Left ventricle myocardium superior (tissue), 1 donor: ENCODE results near the gene TMEM51. TPM values are rescaled to one million over a fixed set of nuclear protein-coding genes. Genes with fewer than 3 reads are reported as not detected.
A peak's percentile ranks its signal among the peaks of the same experiment; 100 is the strongest.

Source experiments
- ATAC-seq: fragments of 200-7000 bp; cut with Tn5 transposase; one replicate; pipeline ENCODE4 v1.9.1; 2020; ENCODE audit warnings: mild to moderate bottlenecking, moderate library complexity
- DNase-seq: peaks from one replicate; pipeline ENCODE4 v3.0.0-alpha.2; 2020
- intact Hi-C: fragments of 100-400 bp; cut with micrococcal nuclease; formaldehyde crosslinking; loops from one replicate; pipeline ENCODE4 v1.11.0; 2022
- long read RNA-seq: library from polyadenylated mRNA; unstranded; transcript quantifications from one replicate; pipeline ENCODE4 v2.0.0, GENCODE V29; 2021
- total RNA-seq: library from RNA; stranded (reverse); fragmentation: NEBNext Ultra II Directional; extraction: Animal tissue kit (Norgen Biotek cat#: 25700); gene quantifications from one replicate; pipeline ENCODE4 v1.2.1, GENCODE V29; 2021
- donor health status: DM: no; HTN: yes; CAD: no; lungs with severe emphysema.

TMEM51 gene, protein sequence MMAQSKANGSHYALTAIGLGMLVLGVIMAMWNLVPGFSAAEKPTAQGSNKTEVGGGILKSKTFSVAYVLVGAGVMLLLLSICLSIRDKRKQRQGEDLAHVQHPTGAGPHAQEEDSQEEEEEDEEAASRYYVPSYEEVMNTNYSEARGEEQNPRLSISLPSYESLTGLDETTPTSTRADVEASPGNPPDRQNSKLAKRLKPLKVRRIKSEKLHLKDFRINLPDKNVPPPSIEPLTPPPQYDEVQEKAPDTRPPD
- total RNA-seq, result 4.9 TPM
- long read RNA-seq, partial matches to known transcripts, result 0 of 2 reads
- long read RNA-seq, other reads (novel, unspliced or antisense), result 0 of 2 reads

DNA sequence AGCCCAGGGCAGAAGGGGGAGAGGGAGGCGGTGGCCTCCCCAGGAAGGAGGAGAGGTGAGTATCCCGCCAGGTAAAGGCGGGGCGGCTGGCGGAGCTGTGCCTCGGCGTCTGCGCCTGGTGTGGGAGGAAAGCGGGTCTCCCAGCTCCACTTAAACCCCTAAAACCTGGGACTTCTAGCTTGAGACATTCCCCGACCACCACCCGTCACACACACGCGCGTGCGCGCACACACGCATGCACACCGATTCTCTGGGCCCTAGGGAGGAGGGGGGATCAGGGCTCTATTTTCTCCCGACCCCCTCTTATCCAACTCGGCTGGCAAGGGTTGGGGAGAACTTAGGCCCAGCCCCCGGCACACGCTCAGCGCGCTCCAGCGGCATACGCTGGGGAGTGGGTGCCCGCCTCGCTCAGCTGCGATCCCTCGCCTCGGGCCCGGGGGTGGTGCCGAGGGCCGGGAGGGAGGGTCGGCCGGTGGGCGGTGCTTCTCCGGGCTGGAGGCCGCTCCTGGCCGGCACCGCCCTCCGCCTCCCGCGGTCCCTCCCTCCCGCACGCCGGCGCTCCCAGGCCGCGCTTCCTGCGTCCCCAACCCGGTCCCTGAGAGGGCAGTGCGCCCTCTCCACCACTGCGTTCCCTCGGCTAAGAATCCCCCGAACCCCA is at the start of gene TMEM51:
Gene TMEM51 (plus strand): TSS at position 564 of the 658 bp plus-strand sequence. CDS start 61,341 bp downstream, outside the sequence.
- DNase-seq, result peak; percentile 88
- intact Hi-C loops, result loop anchor here (10.0 kb wide), 1 partner anchor 121 kb away; no protein-coding TSS in a partner anchor
- ATAC-seq, result peak; percentile 89

DNA sequence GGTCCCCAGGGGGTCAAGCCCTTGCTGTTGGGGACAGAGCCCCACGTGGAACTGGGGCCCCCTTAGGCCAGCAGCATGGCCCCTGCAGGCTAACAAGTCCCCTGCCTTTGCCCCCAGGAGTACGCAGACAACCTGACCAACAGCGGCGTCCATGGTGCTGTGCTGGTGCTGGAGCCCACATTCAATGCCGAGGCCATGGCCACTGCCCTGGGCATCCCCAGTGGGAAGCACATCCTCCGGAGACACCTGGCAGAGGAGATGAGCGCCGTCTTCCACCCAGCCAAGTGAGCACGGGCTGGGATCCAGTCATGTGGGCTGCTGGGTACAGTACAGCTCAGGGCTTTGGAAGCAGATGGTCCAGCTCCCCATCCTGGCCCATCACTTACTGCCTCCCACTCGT is 49.6 kb upstream of the TMEM51 start:
- intact Hi-C loops, result no loop called here
- no peak for ATAC-seq

DNA sequence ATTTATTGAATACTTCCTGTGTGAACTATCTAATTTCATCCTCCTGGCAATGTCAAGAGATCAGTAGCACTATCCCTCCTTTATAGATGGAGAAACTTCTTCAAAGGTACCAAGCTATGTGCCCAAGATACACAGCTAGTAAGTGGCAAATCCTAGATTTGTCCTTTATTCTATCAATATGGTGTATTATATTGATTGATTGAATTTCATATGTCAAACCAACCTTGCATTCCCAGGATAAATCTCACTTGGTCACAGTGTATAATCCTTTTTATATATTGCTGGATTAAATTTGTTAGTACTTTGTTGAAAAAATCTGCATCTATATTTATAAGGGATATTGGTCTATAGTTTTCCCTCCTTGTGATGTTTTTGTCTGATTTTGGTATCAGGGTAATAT is 48.8 kb upstream of the TMEM51 start:
- no peak for ATAC-seq
- intact Hi-C loops, result no loop called here
- no peak for DNase-seq

More for the DNA sequence above, 49.6 kb upstream of the TMEM51 start:
- no peak for DNase-seq

DNA sequence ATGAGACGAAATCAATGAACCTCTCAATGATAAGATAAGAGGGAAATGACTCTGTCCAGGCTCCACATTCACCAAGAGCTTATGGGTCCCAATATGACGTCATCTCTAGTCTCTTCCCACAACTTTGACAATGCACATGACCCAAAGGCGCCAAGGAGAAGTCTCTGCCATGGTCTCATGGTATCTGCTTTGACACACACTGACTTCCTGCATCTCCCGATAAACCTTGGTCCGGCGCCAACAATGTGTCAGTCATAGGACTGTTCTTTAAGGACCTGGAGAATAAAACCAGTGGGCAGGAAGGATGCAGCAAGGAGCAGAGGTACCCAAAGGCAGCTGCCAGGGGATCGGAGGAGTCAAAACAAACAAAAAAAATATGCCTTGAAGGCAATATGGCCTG is 46.9 kb upstream of the TMEM51 start:
- intact Hi-C loops, result no loop called here
- ATAC-seq (no peak), DNase-seq (no peak)

DNA sequence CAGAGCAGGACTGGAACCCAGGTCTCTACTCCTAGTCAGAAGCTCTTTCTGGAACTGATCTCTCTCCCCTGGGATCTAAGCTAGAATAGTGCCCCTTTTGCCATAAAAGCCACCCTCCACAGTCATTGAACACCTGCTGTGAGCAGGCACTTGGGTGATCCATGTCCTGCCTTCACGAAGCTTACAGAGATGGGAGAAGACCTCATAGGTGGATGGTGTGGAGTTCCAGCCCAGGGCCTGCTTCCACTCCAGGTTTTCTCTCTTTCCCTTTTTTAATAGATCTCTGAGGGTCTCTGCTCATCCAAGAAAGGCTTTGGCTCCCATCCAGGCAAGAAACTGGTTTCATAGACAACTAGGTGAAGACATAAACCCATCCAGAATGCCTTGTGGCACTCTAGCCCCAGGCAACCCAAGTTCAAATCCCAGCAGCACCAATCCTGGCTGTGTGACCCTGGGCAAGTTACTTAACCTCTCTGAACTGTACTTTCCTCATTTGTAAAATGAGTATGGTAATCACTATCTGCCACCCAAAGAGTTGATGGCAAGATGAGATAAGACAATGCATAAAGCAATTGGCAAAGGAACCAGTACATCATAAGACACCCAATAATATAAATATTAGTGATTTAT is 46.4 kb upstream of the TMEM51 start:
- DNase-seq (no peak), ATAC-seq (no peak)
- intact Hi-C loops, result no loop called here

DNA sequence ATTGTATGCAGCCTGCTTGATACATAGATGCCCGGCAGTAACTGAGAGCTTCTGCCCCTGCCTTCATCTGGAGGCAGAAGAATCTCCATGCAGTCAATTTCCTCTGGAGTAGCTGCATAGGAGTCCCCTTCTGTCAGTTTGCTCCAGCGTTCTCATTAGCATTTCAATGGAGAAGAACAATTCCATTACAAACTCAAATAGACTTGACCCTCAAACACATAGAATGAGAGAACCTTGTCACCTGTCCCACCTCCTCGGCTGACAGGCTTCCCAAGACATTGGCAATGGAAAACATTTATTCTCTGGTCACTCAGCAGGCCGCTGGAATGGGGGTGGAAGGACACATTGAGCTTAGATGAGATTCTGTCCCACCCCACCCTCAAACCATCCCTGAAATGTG is 45.6 kb upstream of the TMEM51 start:
- intact Hi-C loops, result no loop called here
- DNase-seq (no peak), ATAC-seq (no peak)

DNA sequence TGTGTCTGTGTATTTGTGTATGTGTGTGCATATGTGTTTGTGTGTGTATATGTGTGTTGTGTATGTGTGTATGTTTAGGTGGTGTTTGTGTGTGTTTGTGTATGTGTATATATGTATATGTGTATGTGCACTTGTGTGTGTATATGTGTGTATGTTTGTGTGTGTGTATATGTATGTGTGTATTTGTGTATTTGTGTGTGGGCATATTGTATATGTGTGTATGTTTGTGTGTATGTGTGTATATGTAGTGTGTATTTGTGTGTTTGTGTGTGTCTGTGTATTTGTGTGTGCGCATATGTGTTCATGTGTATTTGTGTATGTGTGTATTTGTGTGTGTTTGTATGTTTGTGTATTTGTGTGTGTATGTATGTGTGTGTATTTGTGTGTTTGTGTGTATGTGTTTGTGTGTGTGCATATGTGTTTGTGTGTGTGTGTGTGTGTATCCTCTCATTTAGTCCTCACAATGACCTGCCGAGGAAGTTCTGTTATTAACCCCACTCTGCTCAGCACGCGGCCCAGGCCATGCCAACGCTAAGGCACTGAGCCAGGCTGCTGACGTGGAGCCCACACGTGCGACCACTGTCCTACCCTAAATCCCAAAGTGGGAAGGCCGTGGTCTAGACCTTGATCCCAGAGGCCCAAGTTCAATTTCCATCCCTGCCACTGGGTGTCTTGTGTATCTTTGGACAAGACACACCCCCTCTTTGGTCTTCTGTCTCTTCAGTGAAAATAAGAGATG is 43.2 kb upstream of the TMEM51 start:
- intact Hi-C loops, result no loop called here
- no peak for DNase-seq
- ATAC-seq, result no peak

DNA sequence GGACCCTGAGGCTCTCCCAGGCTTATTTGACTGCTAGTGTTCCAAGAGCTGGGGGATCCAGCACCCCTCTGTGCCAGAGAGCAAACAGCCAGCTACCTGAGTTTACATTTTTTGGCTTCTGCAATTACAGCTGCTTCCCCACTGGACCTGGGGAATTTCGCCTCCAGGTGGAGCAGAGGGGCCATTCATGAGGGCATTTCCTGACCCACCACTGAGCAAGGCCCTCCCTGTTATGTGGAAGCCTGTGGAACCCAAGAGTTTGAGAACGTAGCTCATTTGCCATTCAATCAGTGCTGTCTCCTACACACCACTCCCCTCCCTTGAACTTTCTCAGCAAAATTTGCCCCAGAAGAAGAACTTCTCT is 42.7 kb upstream of the TMEM51 start:
- no peak for ATAC-seq

DNA sequence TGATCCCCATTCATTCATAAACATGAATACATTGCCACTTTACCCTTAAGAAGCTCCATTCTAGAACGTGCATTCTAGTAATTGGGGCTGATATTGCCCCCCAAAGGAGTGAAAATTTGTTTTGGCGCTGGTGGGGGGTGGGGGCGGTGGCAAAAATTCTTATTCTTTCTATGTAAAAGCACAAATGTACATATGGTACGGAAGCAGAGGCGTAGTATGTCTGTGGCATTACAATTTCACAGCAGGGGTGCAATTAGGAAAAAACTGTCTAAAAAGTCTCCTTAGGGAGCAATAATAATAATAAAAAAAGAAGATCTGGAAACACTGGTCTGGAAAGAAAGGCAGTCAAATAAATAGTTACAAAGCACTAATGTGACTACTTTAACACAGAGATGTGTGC is 40.4 kb upstream of the TMEM51 start:
- ATAC-seq, result no peak
- no peak for DNase-seq
- intact Hi-C loops, result no loop called here

More for the DNA sequence above, 42.7 kb upstream of the TMEM51 start:
- DNase-seq, result no peak
- intact Hi-C loops, result no loop called here

DNA sequence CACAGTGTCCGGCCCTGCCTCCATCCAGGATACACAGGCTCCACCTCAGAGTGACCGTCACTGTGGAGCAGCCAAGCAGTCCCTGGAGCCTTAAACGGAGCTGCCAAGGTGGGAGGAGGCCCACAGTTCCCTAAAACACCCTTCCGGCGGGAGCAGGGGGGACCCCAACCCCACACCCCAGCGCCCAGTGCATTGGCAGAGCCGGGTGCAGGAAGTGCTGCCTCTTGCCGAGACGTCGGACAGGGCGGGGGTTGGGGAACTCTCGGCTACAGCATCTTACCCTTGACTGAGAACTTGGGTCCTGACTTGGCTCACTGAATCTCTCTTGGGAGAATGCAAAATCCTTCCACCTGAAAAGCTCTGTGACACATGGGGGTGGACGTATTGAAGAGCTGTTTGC is 38.7 kb upstream of the TMEM51 start:
- intact Hi-C loops, result no loop called here
- DNase-seq, result no peak
- no peak for ATAC-seq

DNA sequence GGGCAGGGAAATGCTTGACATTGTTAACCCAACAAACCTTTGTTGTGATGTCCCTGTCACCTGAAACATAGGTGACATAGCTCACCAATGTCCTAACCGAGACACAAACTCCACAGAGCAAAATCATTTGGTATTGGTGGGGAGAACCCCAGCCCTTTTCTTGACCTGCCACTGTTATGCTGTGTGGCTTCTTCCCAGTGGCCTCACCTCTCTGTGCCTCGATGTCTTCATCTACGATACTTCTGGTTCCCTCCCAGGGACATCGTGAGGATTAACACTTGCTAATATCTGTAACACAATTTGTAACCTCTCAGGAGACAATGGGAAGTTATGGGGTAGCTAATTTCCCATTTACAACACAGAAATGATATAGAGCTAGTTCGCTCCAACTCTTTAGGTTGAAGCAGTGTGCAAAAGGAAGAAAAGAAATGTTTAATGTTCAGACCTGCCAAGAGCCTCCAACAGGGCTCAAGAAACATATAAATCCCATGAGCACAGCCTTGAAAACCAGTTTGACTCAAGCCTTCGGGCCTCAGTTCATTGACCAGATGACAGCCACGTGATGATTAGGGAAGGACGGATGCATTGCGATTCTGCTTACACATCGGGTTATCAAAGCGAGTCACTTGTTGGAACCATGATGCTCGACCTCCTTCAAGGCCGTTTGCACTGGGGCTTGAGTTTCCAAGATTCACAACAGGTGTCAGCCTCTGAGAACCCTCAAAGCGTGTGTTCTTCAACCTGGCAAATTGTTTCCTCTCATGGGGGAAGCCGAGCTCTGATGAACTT is 37.8 kb upstream of the TMEM51 start:
- ATAC-seq (no peak), DNase-seq (no peak)
- intact Hi-C loops, result no loop called here

DNA sequence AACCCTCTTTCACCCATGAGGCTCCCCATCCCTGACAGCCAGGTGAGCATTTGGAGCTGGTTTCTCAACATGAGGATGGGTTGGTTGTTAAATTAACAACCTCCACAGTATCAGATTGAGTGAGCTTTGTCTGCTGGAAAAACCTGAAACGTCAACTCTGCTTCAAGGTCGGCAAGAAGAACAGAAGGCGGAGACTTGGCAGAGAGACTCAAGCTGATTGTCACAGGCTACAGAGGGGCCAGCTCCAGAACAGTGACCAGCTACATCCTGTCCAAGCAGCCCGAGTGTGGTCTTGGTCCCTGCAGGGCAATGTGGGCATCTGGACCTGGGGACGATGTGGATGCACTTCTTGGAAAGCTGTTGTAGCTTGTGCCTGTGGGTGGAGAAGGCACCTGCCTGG is 36.6 kb upstream of the TMEM51 start:
- no peak for ATAC-seq
- intact Hi-C loops, result no loop called here
- no peak for DNase-seq

DNA sequence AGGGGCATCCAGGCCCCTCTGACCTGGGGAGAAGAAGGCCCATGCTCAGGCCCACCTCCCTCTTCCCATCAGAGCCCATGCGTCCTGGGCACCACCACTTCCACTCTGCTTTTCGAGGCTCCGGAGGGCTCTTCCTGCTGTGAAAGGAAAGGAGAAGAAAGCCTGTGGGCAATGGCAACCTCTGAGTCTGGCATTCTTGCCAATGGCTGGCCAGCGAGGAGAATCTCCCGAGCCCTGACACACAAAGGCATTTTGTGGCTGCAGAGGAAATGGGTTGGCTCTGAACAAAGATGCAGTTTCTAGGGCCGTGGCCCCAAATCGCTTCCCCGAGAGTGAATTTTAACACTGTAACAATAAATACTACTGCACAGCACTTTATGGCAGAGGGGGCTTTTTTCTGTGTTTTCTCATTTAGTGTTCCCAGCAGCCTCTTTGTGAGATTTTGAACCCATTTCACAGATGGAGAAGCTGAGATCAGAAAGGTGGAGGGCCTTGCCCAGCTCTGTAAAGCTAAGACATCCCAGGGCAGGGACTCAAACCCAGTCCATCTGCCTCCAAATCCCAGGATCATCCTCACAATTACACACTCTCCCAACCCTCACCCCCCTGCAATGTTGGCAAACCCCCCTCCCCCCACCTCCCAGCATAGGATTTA is 35.7 kb upstream of the TMEM51 start:
- DNase-seq, result no peak
- intact Hi-C loops, result no loop called here
- ATAC-seq, result no peak

DNA sequence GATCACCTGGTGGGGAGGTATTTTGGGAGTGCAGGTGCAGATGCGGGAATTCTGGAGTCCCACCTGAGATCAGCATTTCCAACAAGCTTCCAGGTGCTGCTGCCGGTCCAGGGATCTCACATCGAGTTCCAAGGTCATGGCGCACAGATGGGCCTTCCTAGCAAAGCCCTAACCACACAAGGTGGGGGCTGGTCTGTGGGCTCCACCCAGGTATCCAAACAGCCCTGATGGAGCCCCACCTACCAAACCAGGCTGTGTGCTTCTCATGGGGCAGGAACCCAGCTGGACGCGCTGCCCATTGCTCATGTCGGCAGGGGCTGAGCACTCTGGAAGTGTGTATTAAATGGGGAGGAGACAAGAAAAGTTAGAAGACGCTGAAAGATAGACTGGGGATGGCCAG is 35.0 kb upstream of the TMEM51 start:
- DNase-seq (no peak), ATAC-seq (no peak)

DNA sequence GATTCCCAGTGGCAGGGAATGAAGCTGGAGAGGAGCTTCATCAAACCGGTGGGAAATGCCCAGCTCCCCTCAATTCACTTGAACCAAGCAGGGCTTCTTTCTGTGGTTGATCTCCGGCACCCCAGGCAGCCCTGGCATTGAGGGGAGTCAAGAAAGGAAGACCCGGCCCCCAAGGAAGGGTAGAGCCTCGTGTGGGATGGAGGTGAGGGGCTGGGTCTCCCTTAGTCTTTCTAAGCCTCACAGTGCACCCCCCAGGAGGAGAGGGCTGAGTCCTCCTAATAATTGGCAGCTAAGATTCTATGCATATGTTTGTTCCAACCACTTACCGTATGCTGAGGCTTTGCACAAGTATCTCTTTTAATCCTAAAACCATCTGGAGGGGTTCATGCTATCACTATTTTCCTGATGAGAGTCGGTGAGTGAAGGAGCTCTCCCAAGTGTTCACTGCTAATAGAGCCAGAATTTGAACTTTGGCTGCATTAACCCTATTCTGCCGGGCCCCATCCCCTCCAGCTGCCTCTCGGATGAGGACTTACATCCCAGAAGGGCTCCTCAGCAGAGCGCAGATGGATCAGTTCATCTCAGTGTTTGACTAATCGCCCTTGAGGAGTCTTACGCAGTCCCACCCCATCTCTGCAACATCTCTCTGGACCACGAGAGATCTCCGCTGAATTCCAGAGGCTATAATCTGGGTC is 33.1 kb upstream of the TMEM51 start:
- intact Hi-C loops, result no loop called here
- DNase-seq, result no peak
- ATAC-seq, result no peak

More for the DNA sequence above, 35.0 kb upstream of the TMEM51 start:
- intact Hi-C loops, result no loop called here

DNA sequence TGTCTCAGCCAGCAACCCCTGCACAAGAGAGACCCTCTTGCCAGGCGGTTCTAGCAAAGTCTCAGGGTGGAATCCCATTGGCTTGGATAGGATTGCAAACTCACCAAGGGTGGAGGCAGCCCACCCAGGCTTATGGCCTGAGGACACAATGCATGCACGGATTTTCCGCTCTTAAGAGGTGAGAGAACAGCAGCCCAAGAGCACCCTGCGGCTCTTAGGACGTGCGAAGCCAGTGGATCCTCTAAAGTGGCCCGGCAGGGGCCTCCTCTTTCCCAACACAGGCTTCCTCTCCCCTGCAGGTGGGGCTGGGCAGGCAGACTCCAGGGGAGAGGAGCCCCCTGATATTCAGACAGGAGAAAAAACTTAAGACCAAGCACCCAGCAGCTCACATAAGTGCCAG is 31.2 kb upstream of the TMEM51 start:
- DNase-seq (no peak), ATAC-seq (no peak)
- intact Hi-C loops, result no loop called here

DNA sequence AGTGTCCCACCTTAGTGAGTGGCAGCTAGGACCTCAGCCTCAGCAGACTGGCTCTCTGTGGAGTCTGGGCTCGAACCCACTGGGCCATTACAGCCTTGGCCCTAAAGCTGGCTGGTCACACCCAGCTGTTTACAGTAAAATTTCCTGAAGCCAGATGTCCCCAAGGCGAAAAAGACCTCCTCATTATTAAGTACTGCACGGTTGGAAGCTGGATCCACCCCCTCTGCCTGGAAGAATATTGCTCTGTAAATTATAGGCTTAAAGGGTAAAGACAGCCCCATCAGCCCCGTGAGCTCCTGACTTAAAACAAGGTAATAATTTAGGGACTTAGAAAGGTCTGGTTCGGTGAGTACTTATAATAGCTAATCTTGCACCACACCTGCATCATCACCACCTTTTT is 30.3 kb upstream of the TMEM51 start:
- no peak for ATAC-seq
- no peak for DNase-seq
- intact Hi-C loops, result no loop called here

DNA sequence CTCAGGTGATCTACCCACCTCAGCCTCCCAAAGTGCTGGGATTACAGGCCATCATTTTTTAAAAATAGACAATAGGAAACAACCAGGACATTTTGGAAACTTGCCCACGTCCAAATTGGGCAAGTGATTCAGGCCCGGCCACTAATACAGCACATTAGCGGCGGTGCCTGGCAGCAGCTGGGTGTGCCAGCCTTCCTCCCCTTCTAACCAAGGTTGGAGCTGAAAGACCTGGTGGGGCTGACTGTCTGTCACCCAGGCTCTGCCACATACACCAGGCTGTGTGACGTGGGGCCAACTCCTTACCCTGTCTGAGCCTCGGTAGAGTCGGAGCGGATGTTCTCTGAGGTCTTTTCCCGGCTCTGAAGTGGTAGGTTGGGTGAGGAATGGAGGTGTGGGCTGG is 29.6 kb upstream of the TMEM51 start:
- intact Hi-C loops, result no loop called here

More for the DNA sequence above, 29.6 kb upstream of the TMEM51 start:
- ATAC-seq (peak; percentile 26), DNase-seq (no peak)
